Activated CD4-positive, alpha-beta T cell treated with anti-CD3 and anti-CD28 coated beads for 1 hour (primary cell): ENCODE data around the gene CD74.
"Not testable (repeated sequence)": the region's sequence is repeated elsewhere in the genome, so short reads cannot be mapped to it uniquely, and the experiment has no call there.

Source experiments
- DNase-seq: peaks from one replicate; pipeline ENCODE4 v3.0.0-alpha.2; 2020

The CD74 gene

DNA sequence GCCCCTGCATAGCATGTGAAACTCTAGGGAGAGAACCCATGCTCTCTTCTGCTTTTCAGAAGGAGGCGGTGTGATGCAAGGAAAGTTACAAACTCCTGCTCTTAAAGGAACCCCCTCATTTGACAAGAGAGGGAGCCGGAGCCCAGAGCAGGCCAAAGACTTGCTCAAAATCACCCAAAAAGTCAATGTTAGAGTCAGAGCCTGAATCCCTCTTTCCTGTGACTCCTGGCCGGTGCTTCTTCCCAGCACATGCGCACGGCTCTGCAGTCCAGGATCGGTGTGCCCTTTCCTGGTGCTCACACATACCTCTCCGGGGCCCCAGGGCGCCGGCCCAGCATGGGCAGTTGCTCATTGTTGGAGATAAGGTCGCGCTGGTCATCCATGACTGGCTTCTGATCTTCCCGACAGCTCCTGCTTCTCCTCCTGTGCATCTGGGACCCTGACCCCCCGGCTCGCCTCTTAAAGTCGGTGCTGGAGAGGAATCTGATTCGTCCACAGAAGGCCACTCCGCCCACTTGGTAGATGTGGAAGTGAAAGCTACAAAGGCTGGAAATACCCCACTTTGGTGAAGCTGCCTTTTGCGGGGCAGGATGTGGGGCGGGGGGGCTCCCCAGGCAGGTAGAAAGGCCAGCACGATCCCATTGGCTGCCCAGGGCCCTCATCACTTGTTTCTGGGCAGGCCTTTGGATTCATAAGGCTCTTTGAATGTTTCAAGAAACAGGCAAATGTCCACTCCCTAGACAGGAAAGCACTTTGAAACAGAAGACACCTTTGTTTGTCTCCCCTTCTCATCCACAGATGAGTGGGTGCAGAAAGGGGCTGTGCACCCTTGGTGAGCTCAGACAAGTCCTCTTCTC lies at the start of gene CD74:
CD74 (minus strand) TSS at position 592 of the 857 bp plus-strand sequence; CDS start at position 431, 161 bp downstream.
- DNase-seq, result peak; percentile 84

GRCh38 chr5:150461231-150461630 lies 48.5 kb upstream of the CD74 start:
- DNase-seq, result no peak

DNA sequence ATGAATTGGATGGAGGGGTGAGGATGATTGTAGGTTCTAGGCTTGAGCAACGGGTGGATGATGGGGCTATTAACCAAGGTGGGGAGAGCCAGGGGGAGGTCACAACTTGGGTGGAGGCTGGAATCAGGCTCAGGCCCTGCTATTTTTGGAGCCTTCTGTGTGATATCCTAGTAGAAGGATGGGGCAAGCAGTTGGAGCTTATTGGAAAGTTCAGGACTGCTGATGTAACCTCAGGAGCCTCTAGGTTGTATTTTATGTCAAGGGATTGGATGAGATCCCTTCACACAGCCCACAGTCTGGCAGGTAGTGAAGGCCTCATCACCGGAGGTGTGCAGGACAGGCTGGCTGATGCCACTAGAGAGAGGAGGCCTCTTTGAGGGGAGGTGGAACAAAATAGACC lies 48.1 kb upstream of the CD74 start:
- no peak for DNase-seq

GRCh38 chr5:150458802-150459557 lies 46.3 kb upstream of the CD74 start:
- peak; percentile 82 for DNase-seq

DNA sequence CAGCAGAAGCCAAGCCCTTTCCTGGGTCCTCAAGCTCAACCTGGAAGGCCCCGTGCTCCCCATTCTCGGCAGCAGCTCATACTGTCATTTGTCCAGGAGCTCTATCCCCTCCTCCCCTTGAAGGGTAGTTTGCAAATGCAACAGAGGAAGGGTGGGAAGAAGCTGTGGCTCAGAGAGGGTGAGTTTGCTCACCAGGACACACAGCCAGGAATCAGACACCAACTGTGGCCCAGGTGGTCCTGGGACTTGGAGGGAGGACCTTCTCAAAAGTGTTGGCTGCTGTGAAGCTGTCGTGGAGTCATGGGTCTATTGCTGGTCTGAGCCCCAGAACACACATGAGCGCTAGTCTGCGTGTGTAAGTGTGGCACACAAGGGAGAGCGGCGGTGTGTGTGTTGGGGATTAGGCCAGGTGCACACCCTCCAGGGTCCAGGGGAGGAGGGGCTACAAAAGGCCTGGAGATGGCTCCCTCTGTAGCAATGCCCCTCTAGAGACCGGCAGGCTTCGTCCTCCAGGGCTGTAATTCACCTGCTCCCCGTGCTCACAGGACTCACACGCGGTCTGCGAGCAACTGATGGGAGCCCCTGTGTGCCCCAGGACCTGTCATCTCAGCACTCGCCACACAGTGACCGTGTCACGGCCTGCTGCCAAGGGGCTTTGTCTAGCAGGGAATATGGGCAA lies 45.0 kb upstream of the CD74 start:
- DNase-seq, result no peak

DNA sequence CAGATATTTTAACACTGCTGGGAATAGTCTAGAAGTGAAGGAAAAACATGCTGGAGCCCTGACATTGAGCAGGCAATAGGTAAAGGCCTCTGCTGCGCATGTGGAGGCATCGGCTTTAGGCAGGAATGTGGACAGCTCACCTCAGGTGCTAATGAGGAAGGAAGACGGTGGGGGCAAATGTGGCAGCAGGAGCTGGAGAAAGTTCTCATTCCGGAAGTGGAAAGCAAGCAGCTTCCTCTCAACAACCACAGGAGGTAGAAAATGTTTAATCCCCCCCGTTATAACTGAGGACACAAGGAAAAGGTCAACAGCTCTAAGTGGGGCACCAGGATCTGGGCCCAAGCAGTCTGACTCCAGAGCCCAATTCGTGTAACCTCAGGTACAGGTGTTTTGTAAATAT lies 44.4 kb upstream of the CD74 start:
- no peak for DNase-seq

GRCh38 chr5:150454492-150455229 lies 42.0 kb upstream of the CD74 start:
- no peak for DNase-seq

GRCh38 chr5:150454027-150454426 lies 41.3 kb upstream of the CD74 start:
- not testable (repeated sequence) for DNase-seq

- DNase-seq, result no peak
These were observed 40.2 kb upstream of the CD74 start for GRCh38 chr5:150452914-150453313.

GRCh38 chr5:150451594-150451993 lies 38.9 kb upstream of the CD74 start:
- DNase-seq, result no peak

- DNase-seq, result peak; percentile 91
These were observed 37.0 kb upstream of the CD74 start, which contains the start of gene RPS14 for GRCh38 chr5:150449517-150450339. TSS of gene RPS14 (minus strand) at chr5:150449739. CDS start at chr5:150447733, 2,006 bp downstream.

- no peak for DNase-seq
These were observed 36.3 kb upstream of the CD74 start for GRCh38 chr5:150448952-150449516.

GRCh38 chr5:150448334-150448733 lies 35.6 kb upstream of the CD74 start:
- DNase-seq, result no peak

- no peak for DNase-seq
These were observed 34.5 kb upstream of the CD74 start for GRCh38 chr5:150447188-150447587.

DNA sequence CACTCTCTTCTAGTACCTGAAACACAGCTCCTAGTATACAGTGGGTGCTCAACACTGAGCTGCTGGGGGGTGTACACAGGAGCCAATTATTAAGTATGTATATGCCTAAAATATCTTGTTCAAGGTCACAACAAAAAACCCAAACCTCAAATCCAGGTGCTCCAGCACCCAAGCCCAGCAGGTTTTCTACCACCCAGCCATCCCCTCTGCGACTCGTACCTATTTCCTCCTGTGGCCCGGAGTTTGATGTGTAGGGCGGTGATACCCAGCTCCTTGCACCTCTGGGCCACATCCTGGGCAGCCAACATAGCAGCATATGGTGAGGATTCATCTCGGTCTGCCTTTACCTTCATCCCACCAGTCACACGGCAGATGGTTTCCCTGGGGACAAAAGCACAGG lies 33.9 kb upstream of the CD74 start:
- no peak for DNase-seq

DNA sequence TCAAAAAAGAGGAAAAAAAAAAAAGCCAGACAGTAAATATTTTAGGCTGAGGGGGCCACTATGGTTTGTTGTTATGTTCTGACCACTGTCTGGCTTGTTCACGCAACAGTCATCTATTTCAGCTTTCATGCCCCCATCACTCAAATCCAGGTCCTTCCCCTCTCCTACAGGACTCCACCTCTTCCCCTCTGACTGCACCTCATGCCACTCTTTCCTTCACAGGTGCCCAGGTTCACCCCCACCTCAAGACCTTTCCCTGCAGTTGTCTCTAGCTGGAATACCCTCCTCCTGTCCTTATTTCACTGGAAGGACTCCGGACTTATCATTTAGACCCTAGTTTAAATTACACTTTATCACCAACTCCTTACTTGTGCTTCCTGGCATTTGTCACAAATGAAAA lies 33.4 kb upstream of the CD74 start:
- no peak for DNase-seq

- DNase-seq, result no peak
These were observed 32.1 kb upstream of the CD74 start for GRCh38 chr5:150444770-150445169.

- DNase-seq, result no peak
These were observed 30.7 kb upstream of the CD74 start for GRCh38 chr5:150443242-150444075.

- DNase-seq, result no peak
These were observed 30.0 kb upstream of the CD74 start for GRCh38 chr5:150442699-150443080.
